Measurements from ENCODE around the gene TASP1. TPM values are rescaled to one million over a fixed set of nuclear protein-coding genes. Genes with fewer than 3 reads are reported as not detected.

The TASP1 gene
- total RNA-seq, 1 experiment from 2014 or later = 25.9 TPM

DNA sequence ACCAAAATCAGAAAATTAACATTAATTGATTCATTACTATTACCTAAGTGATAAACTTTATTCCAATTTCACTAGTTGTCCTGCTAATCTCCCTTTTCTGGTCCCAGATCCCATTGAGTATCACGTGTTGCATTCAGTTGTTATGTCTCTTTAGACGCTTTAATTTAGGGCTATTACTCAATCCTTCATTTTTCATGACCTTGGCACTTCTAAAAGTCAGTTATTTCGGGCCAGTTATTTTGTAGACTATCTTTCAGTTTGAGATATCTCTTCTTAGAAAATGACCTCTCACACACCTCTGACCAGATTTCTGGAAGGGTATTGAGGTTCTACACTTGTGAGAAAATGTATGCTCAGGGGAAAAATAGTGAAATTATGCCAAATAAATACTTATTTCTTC, 34.0 kb upstream of the TASP1 start:
- BruUV-seq (replicated peaks) = no TSS peak
- TF ChIP-seq EZH2 (IDR thresholded peaks at IDR 0.05; ENCODE audit: low read depth) = no peak
- TF ChIP-seq, protein P1, sequence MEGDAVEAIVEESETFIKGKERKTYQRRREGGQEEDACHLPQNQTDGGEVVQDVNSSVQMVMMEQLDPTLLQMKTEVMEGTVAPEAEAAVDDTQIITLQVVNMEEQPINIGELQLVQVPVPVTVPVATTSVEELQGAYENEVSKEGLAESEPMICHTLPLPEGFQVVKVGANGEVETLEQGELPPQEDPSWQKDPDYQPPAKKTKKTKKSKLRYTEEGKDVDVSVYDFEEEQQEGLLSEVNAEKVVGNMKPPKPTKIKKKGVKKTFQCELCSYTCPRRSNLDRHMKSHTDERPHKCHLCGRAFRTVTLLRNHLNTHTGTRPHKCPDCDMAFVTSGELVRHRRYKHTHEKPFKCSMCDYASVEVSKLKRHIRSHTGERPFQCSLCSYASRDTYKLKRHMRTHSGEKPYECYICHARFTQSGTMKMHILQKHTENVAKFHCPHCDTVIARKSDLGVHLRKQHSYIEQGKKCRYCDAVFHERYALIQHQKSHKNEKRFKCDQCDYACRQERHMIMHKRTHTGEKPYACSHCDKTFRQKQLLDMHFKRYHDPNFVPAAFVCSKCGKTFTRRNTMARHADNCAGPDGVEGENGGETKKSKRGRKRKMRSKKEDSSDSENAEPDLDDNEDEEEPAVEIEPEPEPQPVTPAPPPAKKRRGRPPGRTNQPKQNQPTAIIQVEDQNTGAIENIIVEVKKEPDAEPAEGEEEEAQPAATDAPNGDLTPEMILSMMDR (conservative IDR thresholded peaks at IDR 0.05) = no peak
- no peaks in the 10 kb centered on the region for H3K36me3 ChIP-seq (ENCODE audit: low read depth)
- POLR2A ChIA-PET (ENCODE audit: unreplicated experiment) = no interaction called here
- peaks cover 12% of the 10 kb centered on the region; the same call in 1 of the 2 replicates for H3K27me3 ChIP-seq (ENCODE audit: insufficient read depth, low read depth)
- no peak for DNase-seq
- H3K79me2 ChIP-seq (ENCODE audit: low read depth) = no peaks in the 10 kb centered on the region
- H3K4me2 ChIP-seq = no peak overlapping the region
- H3K9me3 ChIP-seq (ENCODE audit: insufficient read depth, low read depth) = no peaks in the 10 kb centered on the region
- H2AFZ ChIP-seq = no peak overlapping the region
- no peaks in the 10 kb centered on the region for H3K4me1 ChIP-seq (replicated peaks; ENCODE audit: insufficient read depth)
- H3K9me2 ChIP-seq (ENCODE audit: insufficient read depth) = no peaks in the 10 kb centered on the region
- H4K20me1 ChIP-seq (ENCODE audit: insufficient read depth) = no peaks in the 10 kb centered on the region
- H3K27ac ChIP-seq = no peak overlapping the region
- no peaks in the 10 kb centered on the region for H3F3A ChIP-seq (ENCODE audit: insufficient read depth, low read depth)
- intact Hi-C loops (cut with micrococcal nuclease; ENCODE audit: unreplicated experiment) = no loop called here
- H3K4me3 ChIP-seq = no peak overlapping the region
- CTCF ChIA-PET = no interaction called here

DNA sequence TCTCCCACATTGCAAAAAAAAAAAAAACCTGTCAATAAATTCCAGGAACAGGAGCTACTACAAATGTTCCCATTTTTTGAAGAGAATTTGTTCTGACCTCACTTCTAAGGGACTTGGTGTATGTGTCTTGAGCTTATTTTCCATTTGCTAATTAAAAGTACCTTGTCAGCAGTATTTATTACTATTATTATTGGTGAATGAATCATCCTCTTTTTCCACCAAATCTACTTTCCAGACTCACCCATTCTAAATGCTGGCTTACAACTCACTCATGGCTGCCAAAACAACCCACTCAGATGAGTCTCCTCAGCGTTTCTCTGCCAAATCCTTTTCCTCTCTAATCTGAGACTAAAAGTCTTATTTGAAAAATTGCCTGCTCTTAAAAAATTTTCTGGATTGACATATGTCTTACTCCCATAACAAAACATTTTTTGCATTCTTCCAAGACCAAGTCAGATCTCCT, 33.2 kb upstream of the TASP1 start:
- ChIA-PET CTCF (interaction anchor here (0.6 kb wide), 1 partner anchor 347 kb away, joined by 3 read pairs; no protein-coding TSS in a partner anchor), POLR2A (ENCODE audit: unreplicated experiment) (interaction anchor here (0.6 kb wide), 1 partner anchor 80 kb away, joined by 3 read pairs; no protein-coding TSS in a partner anchor)
- no peaks in the 10 kb centered on the region for H3K79me2 ChIP-seq (ENCODE audit: low read depth)
- intact Hi-C loops (cut with micrococcal nuclease; ENCODE audit: unreplicated experiment) = no loop called here
- H3K27me3 ChIP-seq (ENCODE audit: insufficient read depth, low read depth) = peaks cover 12% of the 10 kb centered on the region; the same call in 1 of the 2 replicates
- no peaks in the 10 kb centered on the region for H3K36me3 ChIP-seq (ENCODE audit: low read depth)
- H3K9me3 ChIP-seq (ENCODE audit: insufficient read depth, low read depth) = no peaks in the 10 kb centered on the region
- H3K4me1 ChIP-seq (replicated peaks; ENCODE audit: insufficient read depth) = no peaks in the 10 kb centered on the region
- H4K20me1 ChIP-seq (ENCODE audit: insufficient read depth) = no peaks in the 10 kb centered on the region
- H3K9me2 ChIP-seq (ENCODE audit: insufficient read depth) = no peaks in the 10 kb centered on the region
- H2AFZ ChIP-seq = no peak overlapping the region
- BruUV-seq (replicated peaks) = no TSS peak
- no peak overlapping the region for H3K4me3 ChIP-seq
- no peak for DNase-seq
- TF ChIP-seq EZH2 (IDR thresholded peaks at IDR 0.05; ENCODE audit: low read depth) = no peak
- TF ChIP-seq, protein P1 (conservative IDR thresholded peaks at IDR 0.05) = no peak
- H3F3A ChIP-seq (ENCODE audit: insufficient read depth, low read depth) = no peaks in the 10 kb centered on the region
- no peak overlapping the region for H3K4me2 ChIP-seq
- no peak overlapping the region for H3K27ac ChIP-seq

DNA sequence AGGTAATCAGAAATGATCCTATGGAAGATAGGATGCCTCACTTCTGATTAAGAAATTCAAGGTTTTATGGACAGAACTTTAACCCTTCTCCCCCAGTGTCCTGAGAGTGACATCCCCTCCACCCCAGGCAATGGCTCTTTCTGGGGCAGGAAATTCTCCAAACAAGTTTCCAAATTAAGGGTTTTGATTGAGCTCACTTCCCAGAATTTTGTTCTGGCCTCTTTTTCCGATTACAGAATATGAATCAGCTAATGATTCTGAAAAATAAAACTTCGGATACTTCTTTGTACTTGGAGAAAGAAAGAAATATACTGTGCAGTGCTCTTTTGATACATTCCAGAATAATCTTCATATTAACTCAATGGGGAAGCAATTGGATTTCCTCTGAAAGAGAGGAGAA, 32.8 kb upstream of the TASP1 start:
- H3K9me2 ChIP-seq (ENCODE audit: insufficient read depth) = no peaks in the 10 kb centered on the region
- H3K36me3 ChIP-seq (ENCODE audit: low read depth) = no peaks in the 10 kb centered on the region
- H3K4me3 ChIP-seq = no peak overlapping the region
- H3K4me1 ChIP-seq (replicated peaks; ENCODE audit: insufficient read depth) = no peaks in the 10 kb centered on the region
- H3F3A ChIP-seq (ENCODE audit: insufficient read depth, low read depth) = no peaks in the 10 kb centered on the region
- H3K27ac ChIP-seq = no peak overlapping the region
- BruUV-seq (replicated peaks) = no TSS peak
- no peak overlapping the region for H2AFZ ChIP-seq
- POLR2A ChIA-PET (ENCODE audit: unreplicated experiment) = no interaction called here
- intact Hi-C loops (cut with micrococcal nuclease; ENCODE audit: unreplicated experiment) = no loop called here
- no peaks in the 10 kb centered on the region for H3K9me3 ChIP-seq (ENCODE audit: insufficient read depth, low read depth)
- CTCF ChIA-PET = interaction anchor here (0.6 kb wide), 2 partner anchors 9 to 346 kb away, joined by 3 read pairs; no protein-coding TSS in a partner anchor
- H4K20me1 ChIP-seq (ENCODE audit: insufficient read depth) = no peaks in the 10 kb centered on the region
- no peak for DNase-seq
- no peak overlapping the region for H3K4me2 ChIP-seq
- peaks cover 12% of the 10 kb centered on the region; the same call in 1 of the 2 replicates for H3K27me3 ChIP-seq (ENCODE audit: insufficient read depth, low read depth)
- H3K79me2 ChIP-seq (ENCODE audit: low read depth) = no peaks in the 10 kb centered on the region
- TF ChIP-seq, protein P1 (conservative IDR thresholded peaks at IDR 0.05) = no peak
- TF ChIP-seq EZH2 (IDR thresholded peaks at IDR 0.05; ENCODE audit: low read depth) = no peak

Data from PC-9 (cell line).